Posterior cingulate gyrus (tissue), 11 donors: Measurements from ENCODE around the gene TEX9.
"Not testable (repeated sequence)": the region's sequence is repeated elsewhere in the genome, so short reads cannot be mapped to it uniquely, and the experiment has no call there.

ENCODE experiments used
- DNase-seq, 10 donors: peaks; one replicate each; pipeline versions ENCODE4 v3.0.0 to v3.0.0-alpha.2; 2020 to 2021; ENCODE audit warnings: mixed read lengths in 3 of 10
- intact Hi-C: fragments of 100-400 bp; cut with DNase I; formaldehyde crosslinking; loops from one replicate; pipeline ENCODE4 v1.15.1; 2023

TEX9 gene

GRCh38 chr15:56365075-56365711, at the start of gene TEX9:
TEX9 (plus strand) TSS chr15:56365426; CDS start chr15:56365451, 25 bp downstream.
- intact Hi-C loops, result no loop called here
- peak; percentile 58 to 96 (median 80) for DNase-seq

GRCh38 chr15:56316561-56316960, 48.7 kb upstream of the TEX9 start:
- not testable (repeated sequence) for DNase-seq

GRCh38 chr15:56320316-56320715, 44.9 kb upstream of the TEX9 start:
- no peak for DNase-seq
- intact Hi-C loops, result no loop called here

More at GRCh38 chr15:56316561-56316960, 48.7 kb upstream of the TEX9 start:
- intact Hi-C loops, result not testable (repeated sequence)

- intact Hi-C loops, result no loop called here
- DNase-seq, result no peak
Measured at GRCh38 chr15:56320861-56321260, 44.4 kb upstream of the TEX9 start.

- intact Hi-C loops, result no loop called here
- no peak for DNase-seq
Measured at GRCh38 chr15:56322444-56322843, 42.8 kb upstream of the TEX9 start.

- DNase-seq, result no peak
- intact Hi-C loops, result no loop called here
Measured at GRCh38 chr15:56323435-56323834, 41.8 kb upstream of the TEX9 start.

- intact Hi-C loops, result no loop called here
- DNase-seq, result no peak
Measured at GRCh38 chr15:56325186-56325585, 40.0 kb upstream of the TEX9 start.

GRCh38 chr15:56327721-56328502, 37.3 kb upstream of the TEX9 start:
- intact Hi-C loops, result no loop called here
- no peak for DNase-seq

- DNase-seq, result no peak
- intact Hi-C loops, result no loop called here
Measured at GRCh38 chr15:56337084-56337725, 28.0 kb upstream of the TEX9 start.

- no peak for DNase-seq
- intact Hi-C loops, result no loop called here
Measured at GRCh38 chr15:56339594-56339993, 25.6 kb upstream of the TEX9 start.

- intact Hi-C loops, result no loop called here
- DNase-seq, result no peak
Measured at GRCh38 chr15:56341201-56341600, 24.0 kb upstream of the TEX9 start.

GRCh38 chr15:56342653-56343052, 22.6 kb upstream of the TEX9 start:
- DNase-seq, result no peak
- intact Hi-C loops, result no loop called here

GRCh38 chr15:56343879-56344278, 21.3 kb upstream of the TEX9 start:
- intact Hi-C loops, result no loop called here
- DNase-seq, result no peak

GRCh38 chr15:56344336-56344735, 20.9 kb upstream of the TEX9 start:
- DNase-seq, result no peak
- intact Hi-C loops, result no loop called here

GRCh38 chr15:56346414-56346813, 18.8 kb upstream of the TEX9 start:
- intact Hi-C loops, result no loop called here
- DNase-seq, result no peak

GRCh38 chr15:56349554-56349953, 15.7 kb upstream of the TEX9 start:
- intact Hi-C loops, result no loop called here
- no peak for DNase-seq

- DNase-seq, result no peak
- intact Hi-C loops, result no loop called here
Measured at GRCh38 chr15:56351353-56351752, 13.9 kb upstream of the TEX9 start.

GRCh38 chr15:56351957-56352506, 13.2 kb upstream of the TEX9 start:
- no peak for DNase-seq
- intact Hi-C loops, result no loop called here

- no peak for DNase-seq
- intact Hi-C loops, result no loop called here
Measured at GRCh38 chr15:56353119-56353518, 12.1 kb upstream of the TEX9 start.

GRCh38 chr15:56353740-56354139, 11.5 kb upstream of the TEX9 start:
- intact Hi-C loops, result no loop called here
- DNase-seq, result no peak

- no peak for DNase-seq
- intact Hi-C loops, result no loop called here
Measured at GRCh38 chr15:56356616-56357015, 8.6 kb upstream of the TEX9 start.
